ENCODE measurements around the gene PDE4A.
A peak's percentile ranks its signal among the peaks of the same experiment; 100 is the strongest.

Gene PDE4A

DNA sequence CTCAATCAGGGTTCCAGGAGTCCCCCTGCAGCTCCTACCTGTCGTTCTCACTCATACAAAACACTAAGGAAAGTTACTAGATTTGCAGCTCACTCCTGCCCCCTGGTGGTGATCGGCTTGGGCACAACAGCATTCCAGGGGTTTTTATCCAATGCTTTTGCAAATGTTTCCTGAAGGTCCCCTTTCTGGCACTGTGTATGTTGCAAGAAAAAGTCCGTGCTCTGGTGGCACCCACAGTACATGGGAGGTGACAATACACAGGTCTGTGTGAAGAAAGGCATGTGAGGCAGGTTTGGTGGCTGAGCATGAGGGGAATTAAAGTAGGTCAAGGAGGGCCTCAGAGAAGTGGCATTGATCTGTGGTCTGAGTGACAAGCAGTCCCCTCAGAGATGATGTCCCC lies 31.4 kb upstream of the PDE4A start:
- no peak for TF ChIP-seq GLIS3 (CRISPR knock-in tag; IDR thresholded peaks at IDR 0.05)
- TF ChIP-seq, protein P1, sequence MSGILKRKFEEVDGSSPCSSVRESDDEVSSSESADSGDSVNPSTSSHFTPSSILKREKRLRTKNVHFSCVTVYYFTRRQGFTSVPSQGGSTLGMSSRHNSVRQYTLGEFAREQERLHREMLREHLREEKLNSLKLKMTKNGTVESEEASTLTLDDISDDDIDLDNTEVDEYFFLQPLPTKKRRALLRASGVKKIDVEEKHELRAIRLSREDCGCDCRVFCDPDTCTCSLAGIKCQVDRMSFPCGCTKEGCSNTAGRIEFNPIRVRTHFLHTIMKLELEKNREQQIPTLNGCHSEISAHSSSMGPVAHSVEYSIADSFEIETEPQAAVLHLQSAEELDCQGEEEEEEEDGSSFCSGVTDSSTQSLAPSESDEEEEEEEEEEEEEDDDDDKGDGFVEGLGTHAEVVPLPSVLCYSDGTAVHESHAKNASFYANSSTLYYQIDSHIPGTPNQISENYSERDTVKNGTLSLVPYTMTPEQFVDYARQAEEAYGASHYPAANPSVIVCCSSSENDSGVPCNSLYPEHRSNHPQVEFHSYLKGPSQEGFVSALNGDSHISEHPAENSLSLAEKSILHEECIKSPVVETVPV (CRISPR knock-in tag; IDR thresholded peaks at IDR 0.05), result no peak
- TF ChIP-seq, protein P2, sequence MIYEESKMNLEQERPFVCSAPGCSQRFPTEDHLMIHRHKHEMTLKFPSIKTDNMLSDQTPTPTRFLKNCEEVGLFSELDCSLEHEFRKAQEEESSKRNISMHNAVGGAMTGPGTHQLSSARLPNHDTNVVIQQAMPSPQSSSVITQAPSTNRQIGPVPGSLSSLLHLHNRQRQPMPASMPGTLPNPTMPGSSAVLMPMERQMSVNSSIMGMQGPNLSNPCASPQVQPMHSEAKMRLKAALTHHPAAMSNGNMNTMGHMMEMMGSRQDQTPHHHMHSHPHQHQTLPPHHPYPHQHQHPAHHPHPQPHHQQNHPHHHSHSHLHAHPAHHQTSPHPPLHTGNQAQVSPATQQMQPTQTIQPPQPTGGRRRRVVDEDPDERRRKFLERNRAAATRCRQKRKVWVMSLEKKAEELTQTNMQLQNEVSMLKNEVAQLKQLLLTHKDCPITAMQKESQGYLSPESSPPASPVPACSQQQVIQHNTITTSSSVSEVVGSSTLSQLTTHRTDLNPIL (CRISPR knock-in tag; IDR thresholded peaks at IDR 0.05; ENCODE audit: low read depth), result no peak
- ATAC-seq, result peak; percentile 81

DNA sequence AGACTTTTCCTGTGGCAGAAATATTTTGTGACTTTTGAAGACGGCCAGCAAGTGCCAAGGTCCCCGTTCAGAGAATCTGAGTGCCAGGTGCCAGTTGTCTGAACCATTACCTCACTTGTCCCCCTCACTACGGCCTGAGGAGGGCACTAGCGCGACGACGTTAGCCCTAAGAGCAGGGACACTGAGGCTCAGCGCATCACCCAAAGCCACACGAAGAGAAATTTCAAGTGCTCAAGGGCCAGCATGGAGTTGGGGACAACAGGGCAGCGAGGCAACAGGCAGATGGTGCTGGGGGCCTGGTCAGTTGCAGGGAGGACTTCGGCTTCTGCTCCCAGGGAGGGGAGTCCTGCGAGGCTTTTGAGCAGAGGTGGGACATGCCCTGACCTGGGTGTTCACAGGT lies 30.5 kb upstream of the PDE4A start:
- ATAC-seq, result peak; percentile 33
- TF ChIP-seq, protein P3, sequence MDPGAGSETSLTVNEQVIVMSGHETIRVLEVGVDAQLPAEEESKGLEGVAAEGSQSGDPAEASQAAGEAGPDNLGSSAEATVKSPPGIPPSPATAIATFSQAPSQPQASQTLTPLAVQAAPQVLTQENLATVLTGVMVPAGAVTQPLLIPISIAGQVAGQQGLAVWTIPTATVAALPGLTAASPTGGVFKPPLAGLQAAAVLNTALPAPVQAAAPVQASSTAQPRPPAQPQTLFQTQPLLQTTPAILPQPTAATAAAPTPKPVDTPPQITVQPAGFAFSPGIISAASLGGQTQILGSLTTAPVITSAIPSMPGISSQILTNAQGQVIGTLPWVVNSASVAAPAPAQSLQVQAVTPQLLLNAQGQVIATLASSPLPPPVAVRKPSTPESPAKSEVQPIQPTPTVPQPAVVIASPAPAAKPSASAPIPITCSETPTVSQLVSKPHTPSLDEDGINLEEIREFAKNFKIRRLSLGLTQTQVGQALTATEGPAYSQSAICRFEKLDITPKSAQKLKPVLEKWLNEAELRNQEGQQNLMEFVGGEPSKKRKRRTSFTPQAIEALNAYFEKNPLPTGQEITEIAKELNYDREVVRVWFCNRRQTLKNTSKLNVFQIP (CRISPR knock-in tag; IDR thresholded peaks at IDR 0.05; ENCODE audit: borderline replicate concordance, low read depth), result no peak
- TF ChIP-seq, protein P2 (CRISPR knock-in tag; IDR thresholded peaks at IDR 0.05; ENCODE audit: low read depth), result no peak
- no peak for TF ChIP-seq RARB (CRISPR knock-in tag; IDR thresholded peaks at IDR 0.05)
- TF ChIP-seq ESRRG (CRISPR knock-in tag; IDR thresholded peaks at IDR 0.05), result no peak
- TF ChIP-seq OSR1 (CRISPR knock-in tag; IDR thresholded peaks at IDR 0.05), result no peak
- TF ChIP-seq, protein P4, sequence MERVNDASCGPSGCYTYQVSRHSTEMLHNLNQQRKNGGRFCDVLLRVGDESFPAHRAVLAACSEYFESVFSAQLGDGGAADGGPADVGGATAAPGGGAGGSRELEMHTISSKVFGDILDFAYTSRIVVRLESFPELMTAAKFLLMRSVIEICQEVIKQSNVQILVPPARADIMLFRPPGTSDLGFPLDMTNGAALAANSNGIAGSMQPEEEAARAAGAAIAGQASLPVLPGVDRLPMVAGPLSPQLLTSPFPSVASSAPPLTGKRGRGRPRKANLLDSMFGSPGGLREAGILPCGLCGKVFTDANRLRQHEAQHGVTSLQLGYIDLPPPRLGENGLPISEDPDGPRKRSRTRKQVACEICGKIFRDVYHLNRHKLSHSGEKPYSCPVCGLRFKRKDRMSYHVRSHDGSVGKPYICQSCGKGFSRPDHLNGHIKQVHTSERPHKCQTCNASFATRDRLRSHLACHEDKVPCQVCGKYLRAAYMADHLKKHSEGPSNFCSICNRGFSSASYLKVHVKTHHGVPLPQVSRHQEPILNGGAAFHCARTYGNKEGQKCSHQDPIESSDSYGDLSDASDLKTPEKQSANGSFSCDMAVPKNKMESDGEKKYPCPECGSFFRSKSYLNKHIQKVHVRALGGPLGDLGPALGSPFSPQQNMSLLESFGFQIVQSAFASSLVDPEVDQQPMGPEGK (CRISPR knock-in tag; IDR thresholded peaks at IDR 0.05; ENCODE audit: borderline replicate concordance), result no peak
- no peak for TF ChIP-seq PPARA (CRISPR knock-in tag; IDR thresholded peaks at IDR 0.05; ENCODE audit: borderline replicate concordance)
- no peak for TF ChIP-seq TCF4 (CRISPR knock-in tag; IDR thresholded peaks at IDR 0.05; ENCODE audit: borderline replicate concordance)
- no peak for TF ChIP-seq ZFP3 (CRISPR knock-in tag; IDR thresholded peaks at IDR 0.05)
- no peak for TF ChIP-seq SNAI2 (CRISPR knock-in tag; IDR thresholded peaks at IDR 0.05)
- TF ChIP-seq ZNF565 (CRISPR knock-in tag; conservative IDR thresholded peaks at IDR 0.05; ENCODE audit: low read depth), result no peak
- TF ChIP-seq CSDC2 (CRISPR knock-in tag; IDR thresholded peaks at IDR 0.05), result no peak
- TF ChIP-seq BACH2 (CRISPR knock-in tag; IDR thresholded peaks at IDR 0.05; ENCODE audit: borderline replicate concordance), result no peak

DNA sequence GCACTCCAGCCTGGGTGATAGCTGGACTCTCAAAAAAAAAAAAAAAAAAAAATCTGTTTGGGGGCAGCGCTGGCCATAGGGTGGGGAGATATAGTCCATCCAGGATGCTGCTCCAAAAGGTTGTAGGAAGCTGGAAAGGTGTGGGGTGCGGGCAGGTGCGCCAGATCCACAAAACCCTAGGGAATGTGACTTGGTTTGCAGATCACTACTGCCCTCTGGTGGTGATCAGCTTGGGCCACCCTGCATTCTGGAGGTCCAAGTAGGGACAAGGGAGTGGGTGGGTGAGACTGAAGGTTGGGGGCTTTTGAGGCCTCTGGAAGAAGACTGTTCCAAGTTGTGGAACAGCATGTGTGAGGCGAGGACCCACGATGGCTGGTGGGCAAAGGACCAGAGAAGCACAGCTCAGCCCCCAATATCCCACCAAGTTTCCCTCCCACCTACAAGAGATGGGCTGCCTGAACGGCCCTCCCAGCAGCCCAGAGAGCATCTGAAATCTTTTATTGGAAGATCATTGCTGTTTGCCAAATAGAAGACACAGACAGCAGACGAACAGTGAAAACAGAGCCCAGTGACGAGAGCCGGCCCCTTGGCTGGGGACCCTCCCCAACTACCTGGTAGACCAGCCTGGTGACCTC lies 29.6 kb upstream of the PDE4A start:
- ATAC-seq, result peak; percentile 74
- TF ChIP-seq ZFP3 (CRISPR knock-in tag; IDR thresholded peaks at IDR 0.05) (peak; percentile 56), ARNTL (CRISPR knock-in tag; IDR thresholded peaks at IDR 0.05; ENCODE audit: borderline replicate concordance, low read depth) (no peak)

DNA sequence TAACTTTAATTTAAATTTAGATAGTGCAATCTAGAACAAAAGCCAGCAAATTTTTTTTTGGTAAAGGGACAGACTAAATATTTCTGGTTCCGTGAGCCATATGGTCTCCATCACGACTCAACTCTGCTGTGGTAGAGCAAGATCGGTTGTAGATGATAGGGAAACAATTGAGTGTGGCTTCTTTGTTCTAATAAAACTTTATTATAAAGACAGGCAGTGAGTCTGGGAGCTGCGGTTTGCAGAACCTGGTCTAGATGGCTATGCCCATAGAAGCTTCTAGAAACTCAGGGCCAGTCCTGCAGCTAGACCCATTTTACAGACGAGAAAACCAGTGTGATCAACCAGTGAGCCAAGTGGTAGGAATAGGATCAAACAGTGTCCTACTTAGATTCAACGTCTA lies 28.2 kb upstream of the PDE4A start:
- no peak for ATAC-seq
- TF ChIP-seq ZFP3 (CRISPR knock-in tag; IDR thresholded peaks at IDR 0.05) (no peak), GLIS3 (CRISPR knock-in tag; IDR thresholded peaks at IDR 0.05) (no peak), ZC3H10 (CRISPR knock-in tag; IDR thresholded peaks at IDR 0.05) (no peak), TOX (CRISPR knock-in tag; IDR thresholded peaks at IDR 0.05; ENCODE audit: borderline replicate concordance) (no peak), ZNF565 (CRISPR knock-in tag; conservative IDR thresholded peaks at IDR 0.05; ENCODE audit: low read depth) (no peak), RARB (CRISPR knock-in tag; IDR thresholded peaks at IDR 0.05) (no peak), ZFP30 (CRISPR knock-in tag; IDR thresholded peaks at IDR 0.05) (no peak), SNAI2 (CRISPR knock-in tag; IDR thresholded peaks at IDR 0.05) (no peak), PPARA (CRISPR knock-in tag; IDR thresholded peaks at IDR 0.05; ENCODE audit: borderline replicate concordance) (no peak), BACH2 (CRISPR knock-in tag; IDR thresholded peaks at IDR 0.05; ENCODE audit: borderline replicate concordance) (no peak), OSR1 (CRISPR knock-in tag; IDR thresholded peaks at IDR 0.05) (no peak), TCF4 (CRISPR knock-in tag; IDR thresholded peaks at IDR 0.05; ENCODE audit: borderline replicate concordance) (no peak), ZNF8 (CRISPR knock-in tag; IDR thresholded peaks at IDR 0.05) (no peak)
- TF ChIP-seq, protein P3 (CRISPR knock-in tag; IDR thresholded peaks at IDR 0.05; ENCODE audit: borderline replicate concordance, low read depth), result no peak
- TF ChIP-seq, protein P5, sequence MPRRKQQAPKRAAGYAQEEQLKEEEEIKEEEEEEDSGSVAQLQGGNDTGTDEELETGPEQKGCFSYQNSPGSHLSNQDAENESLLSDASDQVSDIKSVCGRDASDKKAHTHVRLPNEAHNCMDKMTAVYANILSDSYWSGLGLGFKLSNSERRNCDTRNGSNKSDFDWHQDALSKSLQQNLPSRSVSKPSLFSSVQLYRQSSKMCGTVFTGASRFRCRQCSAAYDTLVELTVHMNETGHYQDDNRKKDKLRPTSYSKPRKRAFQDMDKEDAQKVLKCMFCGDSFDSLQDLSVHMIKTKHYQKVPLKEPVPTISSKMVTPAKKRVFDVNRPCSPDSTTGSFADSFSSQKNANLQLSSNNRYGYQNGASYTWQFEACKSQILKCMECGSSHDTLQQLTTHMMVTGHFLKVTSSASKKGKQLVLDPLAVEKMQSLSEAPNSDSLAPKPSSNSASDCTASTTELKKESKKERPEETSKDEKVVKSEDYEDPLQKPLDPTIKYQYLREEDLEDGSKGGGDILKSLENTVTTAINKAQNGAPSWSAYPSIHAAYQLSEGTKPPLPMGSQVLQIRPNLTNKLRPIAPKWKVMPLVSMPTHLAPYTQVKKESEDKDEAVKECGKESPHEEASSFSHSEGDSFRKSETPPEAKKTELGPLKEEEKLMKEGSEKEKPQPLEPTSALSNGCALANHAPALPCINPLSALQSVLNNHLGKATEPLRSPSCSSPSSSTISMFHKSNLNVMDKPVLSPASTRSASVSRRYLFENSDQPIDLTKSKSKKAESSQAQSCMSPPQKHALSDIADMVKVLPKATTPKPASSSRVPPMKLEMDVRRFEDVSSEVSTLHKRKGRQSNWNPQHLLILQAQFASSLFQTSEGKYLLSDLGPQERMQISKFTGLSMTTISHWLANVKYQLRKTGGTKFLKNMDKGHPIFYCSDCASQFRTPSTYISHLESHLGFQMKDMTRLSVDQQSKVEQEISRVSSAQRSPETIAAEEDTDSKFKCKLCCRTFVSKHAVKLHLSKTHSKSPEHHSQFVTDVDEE (CRISPR knock-in tag; IDR thresholded peaks at IDR 0.05), result no peak
- TF ChIP-seq, protein P1 (CRISPR knock-in tag; IDR thresholded peaks at IDR 0.05), result no peak
